Neural cell (in vitro differentiated cells): ENCODE data around the gene TBKBP1.

Source experiments
- EP300 ChIP-seq: fragments of 450-650 bp; conservative IDR thresholded peaks from 2 replicates; pipeline ENCODE4 v1.6.1; 2014; ENCODE audit warnings: antibody characterized with exemption, mild to moderate bottlenecking, moderate library complexity; ENCODE audit not compliant: poor library complexity, severe bottlenecking
- EZH2 ChIP-seq: fragments of 200-600, 300-800 bp; shearing (Covaris generic), sonication (generic); IDR thresholded peaks from 2 replicates; pipeline ENCODE4 v1.6.1; 2014; ENCODE audit warnings: antibody characterized with exemption, low read length, borderline replicate concordance, mild to moderate bottlenecking; ENCODE audit not compliant: insufficient read depth, poor library complexity, severe bottlenecking
- RAD21 ChIP-seq: fragments of 450-650 bp; conservative IDR thresholded peaks from 2 replicates; pipeline ENCODE4 v1.6.1; 2014; ENCODE audit warnings: antibody characterized with exemption, mild to moderate bottlenecking, moderate library complexity
- TAF1 ChIP-seq: IDR thresholded peaks from 2 replicates; pipeline ENCODE4 v1.6.1; 2012; ENCODE audit warnings: low read depth
- TF ChIP-seq, protein P1 (sequence below): fragments of 450-650 bp; IDR thresholded peaks from 2 replicates; pipeline ENCODE4 v1.5.1; 2014; ENCODE audit warnings: antibody characterized with exemption, mild to moderate bottlenecking, moderate library complexity; ENCODE audit not compliant: poor library complexity, severe bottlenecking

GRCh38 chr17:47707884-47708283 lies 13.9 kb downstream of the TBKBP1 start:
- TF ChIP-seq, protein P1, sequence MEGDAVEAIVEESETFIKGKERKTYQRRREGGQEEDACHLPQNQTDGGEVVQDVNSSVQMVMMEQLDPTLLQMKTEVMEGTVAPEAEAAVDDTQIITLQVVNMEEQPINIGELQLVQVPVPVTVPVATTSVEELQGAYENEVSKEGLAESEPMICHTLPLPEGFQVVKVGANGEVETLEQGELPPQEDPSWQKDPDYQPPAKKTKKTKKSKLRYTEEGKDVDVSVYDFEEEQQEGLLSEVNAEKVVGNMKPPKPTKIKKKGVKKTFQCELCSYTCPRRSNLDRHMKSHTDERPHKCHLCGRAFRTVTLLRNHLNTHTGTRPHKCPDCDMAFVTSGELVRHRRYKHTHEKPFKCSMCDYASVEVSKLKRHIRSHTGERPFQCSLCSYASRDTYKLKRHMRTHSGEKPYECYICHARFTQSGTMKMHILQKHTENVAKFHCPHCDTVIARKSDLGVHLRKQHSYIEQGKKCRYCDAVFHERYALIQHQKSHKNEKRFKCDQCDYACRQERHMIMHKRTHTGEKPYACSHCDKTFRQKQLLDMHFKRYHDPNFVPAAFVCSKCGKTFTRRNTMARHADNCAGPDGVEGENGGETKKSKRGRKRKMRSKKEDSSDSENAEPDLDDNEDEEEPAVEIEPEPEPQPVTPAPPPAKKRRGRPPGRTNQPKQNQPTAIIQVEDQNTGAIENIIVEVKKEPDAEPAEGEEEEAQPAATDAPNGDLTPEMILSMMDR, result no peak
- TF ChIP-seq RAD21 (no peak), EP300 (no peak), EZH2 (no peak), TAF1 (no peak)
